PC-9 (cell line): Measurements from ENCODE around the gene C11orf42. TPM values are rescaled to one million over a fixed set of nuclear protein-coding genes. Genes with fewer than 3 reads are reported as not detected.

Experiments
- BruUV-seq: library from RNA; stranded (reverse); fragments of 400-500 nt; replicated peaks from 2 replicates; lab custom pipeline; 2021; lab: Mats Ljungman, UMichigan
- CTCF ChIA-PET: fragments of 300-600 bp; sonication (Branson Sonifier 250); formaldehyde crosslinking; loops from one replicate; lab custom pipeline; 2022; ENCODE audit warnings: antibody characterized with exemption; lab: Charles Lee
- POLR2A ChIA-PET: fragments of 300-600 bp; sonication (Branson Sonifier 250); formaldehyde crosslinking; loops from one replicate; lab custom pipeline; 2022; ENCODE audit warnings: antibody characterized with exemption; ENCODE audit not compliant: unreplicated experiment; lab: Charles Lee
- DNase-seq, 2 experiments: peaks; one replicate each; pipeline versions ENCODE4 v3.0.0 to v3.0.0-alpha.2; 2015 to 2022; ENCODE audit warnings: mixed read lengths in 1 of 2
- H2AFZ ChIP-seq: fragments of 200-600 bp; sonication (generic); 2 replicates; pipeline ENCODE4 v1.8.1; 2017; ENCODE audit warnings: antibody characterized with exemption
- H3F3A ChIP-seq: fragments of 200-600 bp; sonication (generic); 2 replicates; pipeline ENCODE4 v1.8.1; 2017; ENCODE audit warnings: antibody characterized with exemption, mild to moderate bottlenecking, low read depth; ENCODE audit not compliant: insufficient read depth
- H3K27ac ChIP-seq: fragments of 200-600 bp; sonication (generic); 2 replicates; pipeline ENCODE4 v1.6.1; 2016; ENCODE audit warnings: mixed run types
- H3K27me3 ChIP-seq: fragments of 200-600 bp; sonication (generic); 2 replicates; pipeline ENCODE4 v1.6.1; 2016; ENCODE audit warnings: low read depth, mixed run types; ENCODE audit not compliant: insufficient read depth
- H3K36me3 ChIP-seq: fragments of 200-600 bp; sonication (generic); 2 replicates; pipeline ENCODE4 v1.6.1; 2016; ENCODE audit warnings: low read depth, mixed run types
- H3K4me1 ChIP-seq: fragments of 200-600 bp; sonication (generic); replicated peaks from 2 replicates; pipeline ENCODE4 v1.6.1; 2016; ENCODE audit warnings: mixed run types; ENCODE audit not compliant: insufficient read depth
- H3K4me2 ChIP-seq: fragments of 200-600 bp; sonication (generic); 2 replicates; pipeline ENCODE4 v1.6.1; 2017; ENCODE audit warnings: mixed run types
- H3K4me3 ChIP-seq: fragments of 200-600 bp; sonication (generic); 2 replicates; pipeline ENCODE4 v1.6.1; 2016; ENCODE audit warnings: mixed run types
- H3K79me2 ChIP-seq: fragments of 200-600 bp; sonication (generic); 2 replicates; pipeline ENCODE4 v1.6.1; 2017; ENCODE audit warnings: low read depth, mixed run types
- H3K9me2 ChIP-seq: fragments of 200-600 bp; sonication (generic); 2 replicates; pipeline ENCODE4 v1.8.1; 2017; ENCODE audit warnings: mild to moderate bottlenecking; ENCODE audit not compliant: insufficient read depth
- H3K9me3 ChIP-seq: fragments of 200-600 bp; sonication (generic); 2 replicates; pipeline ENCODE4 v1.8.1; 2016; ENCODE audit warnings: low read depth; ENCODE audit not compliant: insufficient read depth
- H4K20me1 ChIP-seq: fragments of 200-600 bp; sonication (generic); 2 replicates; pipeline ENCODE4 v1.8.1; 2017; ENCODE audit not compliant: insufficient read depth
- EZH2 ChIP-seq: fragments of 200-600 bp; sonication (generic); IDR thresholded peaks from 2 replicates; pipeline ENCODE4 v1.8.0; 2017; ENCODE audit warnings: antibody characterized with exemption, low read depth
- intact Hi-C: fragments of 100-400 bp; cut with micrococcal nuclease; formaldehyde crosslinking; loops from one replicate; pipeline ENCODE4 v1.10.0; 2022; ENCODE audit not compliant: unreplicated experiment
- total RNA-seq: library from RNA; stranded (reverse); gene quantifications from 2 replicates; pipeline ENCODE4 v1.2.3, GENCODE V29; 2021
- TF ChIP-seq, protein P1 (sequence below): fragments of 200-600 bp; sonication (generic); conservative IDR thresholded peaks from 2 replicates; pipeline ENCODE4 v1.6.1; 2017; ENCODE audit warnings: mixed run types, antibody characterized with exemption, mild to moderate bottlenecking, moderate library complexity

C11orf42 gene
- total RNA-seq, 1 experiment from 2014 or later: not detected

- Histone ChIP-seq H3K4me2 (no peak overlapping the region), H3K4me1 (no peaks in the 10 kb centered on the region; the same call in 1 of the 2 replicates), H3K9me3 (no peaks in the 10 kb centered on the region), H3K36me3 (no peaks in the 10 kb centered on the region), H3K27me3 (no peaks in the 10 kb centered on the region), H3K27ac (no peak overlapping the region), H3K79me2 (peaks cover 19% of the 10 kb centered on the region), H3K9me2 (no peaks in the 10 kb centered on the region), H2AFZ (no peak overlapping the region), H3F3A (peaks cover 6% of the 10 kb centered on the region; the same call in 1 of the 2 replicates), H3K4me3 (no peak overlapping the region), H4K20me1 (no peaks in the 10 kb centered on the region)
- intact Hi-C loops: no loop called here
- ChIA-PET CTCF (no interaction called here), POLR2A (interaction anchor here (0.7 kb wide), 1 partner anchor 85 kb away, joined by 3 read pairs; no protein-coding TSS in a partner anchor)
- no peak for DNase-seq
- no TSS peak for BruUV-seq
- no peak for TF ChIP-seq EZH2
- TF ChIP-seq, protein P1, sequence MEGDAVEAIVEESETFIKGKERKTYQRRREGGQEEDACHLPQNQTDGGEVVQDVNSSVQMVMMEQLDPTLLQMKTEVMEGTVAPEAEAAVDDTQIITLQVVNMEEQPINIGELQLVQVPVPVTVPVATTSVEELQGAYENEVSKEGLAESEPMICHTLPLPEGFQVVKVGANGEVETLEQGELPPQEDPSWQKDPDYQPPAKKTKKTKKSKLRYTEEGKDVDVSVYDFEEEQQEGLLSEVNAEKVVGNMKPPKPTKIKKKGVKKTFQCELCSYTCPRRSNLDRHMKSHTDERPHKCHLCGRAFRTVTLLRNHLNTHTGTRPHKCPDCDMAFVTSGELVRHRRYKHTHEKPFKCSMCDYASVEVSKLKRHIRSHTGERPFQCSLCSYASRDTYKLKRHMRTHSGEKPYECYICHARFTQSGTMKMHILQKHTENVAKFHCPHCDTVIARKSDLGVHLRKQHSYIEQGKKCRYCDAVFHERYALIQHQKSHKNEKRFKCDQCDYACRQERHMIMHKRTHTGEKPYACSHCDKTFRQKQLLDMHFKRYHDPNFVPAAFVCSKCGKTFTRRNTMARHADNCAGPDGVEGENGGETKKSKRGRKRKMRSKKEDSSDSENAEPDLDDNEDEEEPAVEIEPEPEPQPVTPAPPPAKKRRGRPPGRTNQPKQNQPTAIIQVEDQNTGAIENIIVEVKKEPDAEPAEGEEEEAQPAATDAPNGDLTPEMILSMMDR: no peak
Observed at GRCh38 chr11:6237266-6237665, 31.9 kb downstream of the C11orf42 start.

DNA sequence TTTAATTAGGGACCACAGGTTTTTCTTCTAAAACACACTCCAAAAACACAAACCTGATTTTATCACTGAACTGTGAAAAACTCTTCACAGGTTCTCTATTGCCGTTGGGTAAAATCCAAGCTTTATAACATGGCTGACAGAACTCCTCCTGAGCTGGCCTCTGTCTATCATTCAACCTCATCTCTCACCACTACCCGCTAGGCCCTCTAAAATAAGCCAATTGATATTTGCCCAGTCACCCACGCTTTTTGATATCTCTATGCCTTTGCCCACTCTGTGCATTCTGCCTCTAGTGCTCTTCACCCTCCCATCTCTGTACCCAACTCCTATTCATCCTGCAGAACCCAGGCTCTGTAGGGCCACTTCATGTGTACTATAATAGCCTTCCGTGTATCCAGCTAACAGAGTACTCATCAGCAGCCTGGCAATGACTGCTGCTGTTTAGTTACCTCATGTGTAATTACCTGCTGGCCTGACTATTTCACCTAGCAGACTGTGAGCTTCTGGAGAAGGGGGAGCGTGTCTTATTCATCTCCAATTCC is 32.5 kb downstream of the C11orf42 start:
- BruUV-seq: no TSS peak
- H3K9me3 ChIP-seq: no peaks in the 10 kb centered on the region
- H3K36me3 ChIP-seq: no peaks in the 10 kb centered on the region
- H3K4me2 ChIP-seq: no peak overlapping the region
- no peak for TF ChIP-seq EZH2
- TF ChIP-seq, protein P1: no peak
- H4K20me1 ChIP-seq: no peaks in the 10 kb centered on the region
- no peak overlapping the region for H2AFZ ChIP-seq
- H3K4me1 ChIP-seq: no peaks in the 10 kb centered on the region; the same call in 1 of the 2 replicates
- H3K27ac ChIP-seq: no peak overlapping the region
- no peaks in the 10 kb centered on the region for H3K27me3 ChIP-seq
- peaks cover 6% of the 10 kb centered on the region; the same call in 1 of the 2 replicates for H3F3A ChIP-seq
- H3K4me3 ChIP-seq: no peak overlapping the region
- ChIA-PET POLR2A (interaction anchor here (0.6 kb wide), 1 partner anchor 428 kb away, joined by 3 read pairs; no protein-coding TSS in a partner anchor), CTCF (no interaction called here)
- H3K79me2 ChIP-seq: peaks cover 14% of the 10 kb centered on the region
- intact Hi-C loops: no loop called here
- DNase-seq: no peak
- no peaks in the 10 kb centered on the region for H3K9me2 ChIP-seq

GRCh38 chr11:6238902-6239301 is 33.5 kb downstream of the C11orf42 start, which contains the start of gene CNGA4:
CNGA4 (plus strand) TSS chr11:6239089; CDS start chr11:6239207, 118 bp downstream.
- BruUV-seq: no TSS peak
- DNase-seq: no peak
- CTCF ChIA-PET: no interaction called here
- peaks cover 6% of the 10 kb centered on the region; the same call in 1 of the 2 replicates for H3F3A ChIP-seq
- H3K4me2 ChIP-seq: no peak within 1 kb of the TSS
- POLR2A ChIA-PET: no interaction called here
- no peak within 1 kb of the TSS for H3K27ac ChIP-seq
- TF ChIP-seq EZH2: no peak
- TF ChIP-seq, protein P1: no peak
- H3K4me1 ChIP-seq: no peaks in the 10 kb centered on the region
- no peaks in the 10 kb centered on the region for H3K27me3 ChIP-seq
- H3K4me3 ChIP-seq: no peak within 1 kb of the TSS
- H3K36me3 ChIP-seq: no peaks in the 10 kb centered on the region
- H3K9me3 ChIP-seq: no peaks in the 10 kb centered on the region
- intact Hi-C loops: no loop called here
- peaks cover 3% of the 10 kb centered on the region for H3K79me2 ChIP-seq
- no peaks in the 10 kb centered on the region for H3K9me2 ChIP-seq
- H2AFZ ChIP-seq: no peak within 1 kb of the TSS
- H4K20me1 ChIP-seq: no peaks in the 10 kb centered on the region
